ENCODE measurements around the gene TSPAN9. TPM values are rescaled to one million over a fixed set of nuclear protein-coding genes. Genes with fewer than 3 reads are reported as not detected.

TSPAN9 gene
- total RNA-seq, 1 donor from 2014 or later: 17.7 TPM

DNA sequence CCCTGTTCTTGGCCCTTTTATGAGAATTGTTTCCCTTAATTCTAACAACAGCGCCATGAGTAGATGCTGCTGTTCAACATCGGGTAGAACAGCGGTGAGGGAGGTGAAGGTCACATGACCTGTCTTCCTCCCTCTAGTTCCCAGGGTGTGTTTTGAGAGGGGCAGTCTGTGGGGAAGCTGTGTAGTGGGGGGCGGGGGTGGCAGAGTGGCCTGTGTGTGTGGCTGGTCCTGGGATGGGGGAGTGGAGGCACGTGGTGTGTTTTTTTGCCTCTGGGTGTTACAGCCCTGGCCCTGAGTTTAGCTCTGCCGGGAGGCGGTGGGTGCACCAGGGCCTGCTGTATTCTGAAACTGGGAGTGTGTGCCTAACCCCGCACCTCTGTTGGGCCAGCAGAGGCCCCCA, 202.7 kb downstream of the TSPAN9 start:
- TF ChIP-seq CTCF (IDR thresholded peaks at IDR 0.05; ENCODE audit: insufficient read depth, low read length, poor library complexity, severe bottlenecking): no peak
- no peaks in the 10 kb centered on the region for H3K36me3 ChIP-seq (ENCODE audit: control insufficient read depth, insufficient read depth, low read length)
- no peaks in the 10 kb centered on the region for H3K27me3 ChIP-seq (ENCODE audit: control insufficient read depth, insufficient read depth, low read length)
- DNase-seq (ENCODE audit: low read depth): no peak
- H3K4me3 ChIP-seq (ENCODE audit: low read depth, low read length): no peak overlapping the region

GRCh38 chr12:3280967-3281366, 203.8 kb downstream of the TSPAN9 start:
- DNase-seq (ENCODE audit: low read depth): no peak
- TF ChIP-seq CTCF (IDR thresholded peaks at IDR 0.05; ENCODE audit: insufficient read depth, low read length, poor library complexity, severe bottlenecking): no peak
- Histone ChIP-seq H3K36me3 (ENCODE audit: control insufficient read depth, insufficient read depth, low read length) (no peaks in the 10 kb centered on the region), H3K27me3 (ENCODE audit: control insufficient read depth, insufficient read depth, low read length) (no peaks in the 10 kb centered on the region), H3K4me3 (ENCODE audit: low read depth, low read length) (no peak overlapping the region)

- no peak for TF ChIP-seq CTCF (IDR thresholded peaks at IDR 0.05; ENCODE audit: insufficient read depth, low read length, poor library complexity, severe bottlenecking)
- no peak for DNase-seq (ENCODE audit: low read depth)
- Histone ChIP-seq H3K36me3 (ENCODE audit: control insufficient read depth, insufficient read depth, low read length) (no peaks in the 10 kb centered on the region), H3K4me3 (ENCODE audit: low read depth, low read length) (no peak overlapping the region), H3K27me3 (ENCODE audit: control insufficient read depth, insufficient read depth, low read length) (no peaks in the 10 kb centered on the region)
Observed at GRCh38 chr12:3281588-3282383, 204.6 kb downstream of the TSPAN9 start.

DNA sequence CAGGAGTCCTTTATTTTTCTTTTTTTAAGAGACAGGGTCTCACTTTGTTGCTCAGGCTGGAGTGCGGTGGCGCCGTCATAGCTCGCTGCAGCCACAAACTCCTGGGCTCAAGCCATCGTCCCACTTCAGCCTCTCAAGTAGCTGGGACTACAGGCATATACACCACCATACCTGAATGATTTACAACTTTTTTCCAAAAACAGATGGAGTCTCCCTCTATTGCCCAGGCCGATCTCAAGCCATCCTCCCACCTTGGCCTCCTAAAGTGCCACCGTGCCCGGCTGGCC, 205.1 kb downstream of the TSPAN9 start:
- H3K4me3 ChIP-seq (ENCODE audit: low read depth, low read length): no peak overlapping the region
- no peak for DNase-seq (ENCODE audit: low read depth)
- no peaks in the 10 kb centered on the region for H3K27me3 ChIP-seq (ENCODE audit: control insufficient read depth, insufficient read depth, low read length)
- no peaks in the 10 kb centered on the region for H3K36me3 ChIP-seq (ENCODE audit: control insufficient read depth, insufficient read depth, low read length)
- TF ChIP-seq CTCF (IDR thresholded peaks at IDR 0.05; ENCODE audit: insufficient read depth, low read length, poor library complexity, severe bottlenecking): no peak

GRCh38 chr12:3283137-3283680, 206.0 kb downstream of the TSPAN9 start:
- no peak for DNase-seq (ENCODE audit: low read depth)
- Histone ChIP-seq H3K36me3 (ENCODE audit: control insufficient read depth, insufficient read depth, low read length) (no peaks in the 10 kb centered on the region), H3K27me3 (ENCODE audit: control insufficient read depth, insufficient read depth, low read length) (no peaks in the 10 kb centered on the region), H3K4me3 (ENCODE audit: low read depth, low read length) (no peak overlapping the region)
- no peak for TF ChIP-seq CTCF (IDR thresholded peaks at IDR 0.05; ENCODE audit: insufficient read depth, low read length, poor library complexity, severe bottlenecking)

DNA sequence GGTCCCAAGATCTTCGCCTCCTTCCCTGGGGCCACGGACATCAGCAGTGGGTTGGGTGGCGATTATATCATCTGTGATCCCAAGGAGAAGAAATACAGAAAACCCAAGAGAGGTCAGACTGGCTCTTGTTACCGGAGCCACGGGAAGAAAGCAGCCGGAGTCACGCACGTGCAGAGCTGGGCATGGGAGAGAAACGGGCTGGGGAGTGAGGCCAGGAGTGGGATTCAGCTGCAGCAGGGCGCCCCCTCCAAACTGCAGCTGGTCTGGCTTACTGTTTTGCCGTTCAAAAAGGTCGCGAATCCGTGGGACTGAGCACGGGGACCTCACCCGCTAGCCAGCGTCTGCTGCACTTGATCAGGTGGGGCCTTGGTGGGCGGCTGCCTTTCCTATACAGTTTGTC, 207.2 kb downstream of the TSPAN9 start:
- Histone ChIP-seq H3K4me3 (ENCODE audit: low read depth, low read length) (no peak overlapping the region), H3K27me3 (ENCODE audit: control insufficient read depth, insufficient read depth, low read length) (no peaks in the 10 kb centered on the region), H3K36me3 (ENCODE audit: control insufficient read depth, insufficient read depth, low read length) (no peaks in the 10 kb centered on the region)
- no peak for TF ChIP-seq CTCF (IDR thresholded peaks at IDR 0.05; ENCODE audit: insufficient read depth, low read length, poor library complexity, severe bottlenecking)
- DNase-seq (ENCODE audit: low read depth): no peak

All from kidney epithelial cell (primary cell).